ENCODE data around the gene EHD4.

EHD4 gene

DNA sequence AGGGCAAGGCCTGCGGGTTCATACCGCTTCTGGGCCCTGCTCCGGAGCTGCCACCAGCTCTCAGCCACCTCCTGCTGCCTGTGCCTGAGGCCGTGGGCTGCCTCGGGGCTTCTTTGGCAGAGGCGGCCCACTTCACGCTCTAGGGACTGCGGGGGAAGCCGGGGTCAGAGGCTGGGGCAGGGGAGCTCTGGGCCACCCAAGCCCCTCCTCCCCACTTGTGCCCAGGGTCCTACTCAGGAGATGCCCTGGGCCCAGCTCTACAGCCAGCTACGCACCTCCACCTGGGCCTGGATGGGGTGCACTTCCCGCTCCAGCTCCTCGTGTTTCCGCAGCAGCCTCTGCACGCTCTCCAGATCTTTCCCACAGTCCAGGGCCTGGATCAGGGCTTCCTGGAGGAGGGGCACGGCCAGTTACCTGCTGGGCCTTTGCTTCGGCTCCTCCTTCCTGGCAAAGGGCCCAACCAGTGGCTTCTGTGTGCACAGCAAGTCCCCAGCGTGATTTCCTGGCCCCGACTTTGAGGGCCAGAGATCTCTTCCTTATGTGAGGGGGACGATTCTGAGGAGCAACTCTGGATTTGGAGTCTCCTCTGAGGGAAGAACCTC lies 109.7 kb downstream of the EHD4 start:
- H3K27me3 ChIP-seq: no peaks in the 10 kb centered on the region
- H3K9me3 ChIP-seq: no peaks in the 10 kb centered on the region
- H3K4me1 ChIP-seq (ENCODE audit: control insufficient read depth in 1 of 2, insufficient read depth in 1 of 2, low read depth in 1 of 2, low read length in 1 of 2): no peaks in the 10 kb centered on the region
- TF ChIP-seq, protein P1, sequence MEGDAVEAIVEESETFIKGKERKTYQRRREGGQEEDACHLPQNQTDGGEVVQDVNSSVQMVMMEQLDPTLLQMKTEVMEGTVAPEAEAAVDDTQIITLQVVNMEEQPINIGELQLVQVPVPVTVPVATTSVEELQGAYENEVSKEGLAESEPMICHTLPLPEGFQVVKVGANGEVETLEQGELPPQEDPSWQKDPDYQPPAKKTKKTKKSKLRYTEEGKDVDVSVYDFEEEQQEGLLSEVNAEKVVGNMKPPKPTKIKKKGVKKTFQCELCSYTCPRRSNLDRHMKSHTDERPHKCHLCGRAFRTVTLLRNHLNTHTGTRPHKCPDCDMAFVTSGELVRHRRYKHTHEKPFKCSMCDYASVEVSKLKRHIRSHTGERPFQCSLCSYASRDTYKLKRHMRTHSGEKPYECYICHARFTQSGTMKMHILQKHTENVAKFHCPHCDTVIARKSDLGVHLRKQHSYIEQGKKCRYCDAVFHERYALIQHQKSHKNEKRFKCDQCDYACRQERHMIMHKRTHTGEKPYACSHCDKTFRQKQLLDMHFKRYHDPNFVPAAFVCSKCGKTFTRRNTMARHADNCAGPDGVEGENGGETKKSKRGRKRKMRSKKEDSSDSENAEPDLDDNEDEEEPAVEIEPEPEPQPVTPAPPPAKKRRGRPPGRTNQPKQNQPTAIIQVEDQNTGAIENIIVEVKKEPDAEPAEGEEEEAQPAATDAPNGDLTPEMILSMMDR (IDR thresholded peaks at IDR 0.05): no peak
- no peak overlapping the region for H3K4me3 ChIP-seq (ENCODE audit: low read depth in 1 of 2, low read length in 1 of 2)
- H3K27ac ChIP-seq: no peak overlapping the region
- H3K36me3 ChIP-seq: no peaks in the 10 kb centered on the region

DNA sequence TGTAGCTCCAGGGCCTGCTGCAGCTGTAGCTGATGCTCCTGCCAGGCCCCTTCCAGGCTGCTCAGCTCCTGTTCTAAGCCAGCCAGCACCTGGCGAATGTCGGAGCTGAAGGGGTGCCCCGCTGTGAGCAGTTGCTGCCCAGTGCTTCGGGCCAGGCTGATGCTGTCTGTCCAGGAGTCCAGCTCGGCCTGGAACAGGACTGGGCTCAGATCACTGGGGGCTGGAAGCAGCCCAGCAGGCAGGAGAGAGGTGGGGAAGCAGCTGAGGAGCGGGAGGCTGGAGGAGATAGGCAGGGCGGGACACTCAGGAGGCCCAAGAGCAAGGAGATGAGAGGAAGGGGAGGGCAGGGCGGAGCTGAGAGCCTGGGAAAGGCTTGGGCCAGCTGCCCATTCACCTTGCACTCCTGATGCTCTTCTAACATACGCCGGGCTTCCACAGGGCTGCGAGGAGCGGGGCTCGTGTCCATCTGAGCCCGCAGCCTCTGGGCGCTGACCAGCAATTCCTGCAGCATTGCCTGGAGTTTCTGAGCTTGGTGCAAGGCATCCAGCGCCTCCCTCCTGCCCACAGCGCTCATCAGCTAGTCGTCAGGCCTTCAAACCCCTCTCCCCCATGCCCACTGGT lies 110.5 kb downstream of the EHD4 start:
- Histone ChIP-seq H3K9me3 (no peaks in the 10 kb centered on the region), H3K27ac (no peak overlapping the region), H3K4me3 (ENCODE audit: low read depth in 1 of 2, low read length in 1 of 2) (no peak overlapping the region), H3K36me3 (no peaks in the 10 kb centered on the region), H3K27me3 (no peaks in the 10 kb centered on the region), H3K4me1 (ENCODE audit: control insufficient read depth in 1 of 2, insufficient read depth in 1 of 2, low read depth in 1 of 2, low read length in 1 of 2) (no peaks in the 10 kb centered on the region)
- TF ChIP-seq, protein P1 (IDR thresholded peaks at IDR 0.05): no peak

DNA sequence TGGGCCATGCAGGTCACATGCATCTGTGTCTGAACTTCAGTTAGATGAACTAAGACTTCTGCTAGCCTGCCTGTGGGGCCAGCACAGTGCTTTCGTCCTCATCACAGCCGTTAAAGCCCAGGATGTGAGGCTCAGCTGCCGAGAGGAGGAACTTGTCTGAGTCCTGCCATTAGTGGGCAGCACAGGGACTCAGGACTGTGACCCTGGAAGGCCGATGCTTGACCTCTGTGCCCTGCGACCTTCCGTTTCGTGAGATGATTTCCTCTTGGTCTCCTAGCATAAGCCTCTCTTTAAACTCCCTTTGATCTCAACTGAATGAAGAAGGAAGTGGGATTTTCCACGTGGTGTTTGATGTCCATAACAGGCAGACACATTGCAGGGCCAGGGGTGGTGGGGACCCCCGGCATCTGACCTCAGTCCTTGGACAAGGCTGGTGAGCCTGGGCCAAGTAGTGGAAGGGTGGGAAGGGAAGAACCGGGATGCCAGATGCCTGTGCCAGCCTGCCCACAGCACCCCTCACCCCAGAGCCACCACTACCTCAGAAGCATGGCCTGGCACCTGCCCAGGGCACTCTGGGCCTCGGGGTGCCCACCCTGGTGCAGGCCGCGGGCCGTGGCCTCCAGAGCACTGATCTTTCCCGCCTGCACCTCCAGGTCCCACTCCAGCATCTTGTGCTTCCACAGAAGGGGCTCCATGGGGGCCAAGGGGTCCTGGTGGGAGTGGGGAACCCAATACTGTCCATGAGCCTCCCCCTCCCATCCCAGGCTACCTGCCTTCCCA lies 112.1 kb downstream of the EHD4 start:
- Histone ChIP-seq H3K4me3 (ENCODE audit: low read depth in 1 of 2, low read length in 1 of 2) (no peak overlapping the region), H3K27me3 (no peaks in the 10 kb centered on the region), H3K4me1 (ENCODE audit: control insufficient read depth in 1 of 2, insufficient read depth in 1 of 2, low read depth in 1 of 2, low read length in 1 of 2) (no peaks in the 10 kb centered on the region), H3K36me3 (no peaks in the 10 kb centered on the region), H3K9me3 (no peaks in the 10 kb centered on the region), H3K27ac (no peak overlapping the region)
- TF ChIP-seq, protein P1 (IDR thresholded peaks at IDR 0.05): no peak

DNA sequence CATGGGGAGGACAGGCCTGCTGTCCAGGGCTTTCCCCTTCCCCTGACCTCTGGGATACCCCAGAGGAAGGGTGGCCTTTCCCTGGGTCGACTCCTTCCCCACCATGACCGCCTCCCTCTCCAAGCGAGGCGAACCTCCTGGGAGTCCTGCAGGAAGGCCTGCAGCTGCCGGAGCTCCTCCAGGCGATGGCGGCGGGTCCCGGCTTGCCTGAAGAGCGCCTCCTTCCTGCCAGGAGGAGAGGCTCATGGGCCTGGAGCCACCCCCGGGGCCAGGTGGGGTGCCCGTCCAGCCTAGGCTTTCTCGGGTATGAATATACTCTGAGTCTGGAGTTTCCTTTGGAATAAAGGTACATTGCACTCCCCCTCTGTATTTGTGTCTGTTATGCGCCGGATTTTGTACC lies 113.6 kb downstream of the EHD4 start:
- no peak overlapping the region for H3K4me3 ChIP-seq (ENCODE audit: low read depth in 1 of 2, low read length in 1 of 2)
- TF ChIP-seq, protein P1 (IDR thresholded peaks at IDR 0.05): no peak
- no peaks in the 10 kb centered on the region for H3K36me3 ChIP-seq
- no peaks in the 10 kb centered on the region for H3K27me3 ChIP-seq
- no peaks in the 10 kb centered on the region for H3K4me1 ChIP-seq (ENCODE audit: control insufficient read depth in 1 of 2, insufficient read depth in 1 of 2, low read depth in 1 of 2, low read length in 1 of 2)
- H3K9me3 ChIP-seq: no peaks in the 10 kb centered on the region
- H3K27ac ChIP-seq: no peak overlapping the region

DNA sequence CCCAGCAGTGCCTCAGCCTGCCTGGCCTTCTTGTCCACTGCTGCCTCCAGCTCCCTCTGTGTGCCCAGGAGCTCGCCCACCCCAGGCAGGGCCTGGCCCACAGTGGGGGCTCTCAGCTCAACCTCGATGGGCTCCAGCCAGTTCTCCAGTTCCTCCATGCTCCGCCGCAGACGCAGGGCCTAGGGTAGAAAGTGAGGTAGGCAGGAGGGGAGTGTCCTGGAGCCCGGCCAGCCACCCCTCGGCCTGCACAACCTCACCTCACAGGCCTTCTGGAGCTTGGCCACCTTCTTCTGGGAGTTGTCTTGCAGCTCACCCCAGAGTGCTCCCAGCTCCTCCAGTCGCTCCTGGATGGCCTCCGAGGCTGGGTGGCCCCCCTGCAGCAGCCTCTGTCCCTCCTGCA lies 115.0 kb downstream of the EHD4 start:
- no peak overlapping the region for H3K4me3 ChIP-seq (ENCODE audit: low read depth in 1 of 2, low read length in 1 of 2)
- no peak overlapping the region for H3K27ac ChIP-seq
- H3K9me3 ChIP-seq: no peaks in the 10 kb centered on the region
- TF ChIP-seq, protein P1 (IDR thresholded peaks at IDR 0.05): no peak
- no peaks in the 10 kb centered on the region for H3K4me1 ChIP-seq (ENCODE audit: control insufficient read depth in 1 of 2, insufficient read depth in 1 of 2, low read depth in 1 of 2, low read length in 1 of 2)
- H3K27me3 ChIP-seq: no peaks in the 10 kb centered on the region
- H3K36me3 ChIP-seq: no peaks in the 10 kb centered on the region

Measured in neutrophil (primary cell).